HUES48 (cell line): ENCODE data around the gene MAGI1.

ENCODE experiments used
- H3K27ac ChIP-seq: one replicate; pipeline ENCODE4 v1.7.0; 2013; ENCODE audit warnings: low read depth, low read length, inconsistent platforms
- H3K27me3 ChIP-seq: 2 replicates; pipeline ENCODE4 v1.6.1; 2013; ENCODE audit warnings: mild to moderate bottlenecking, low read length; ENCODE audit not compliant: control insufficient read depth, insufficient read depth
- H3K36me3 ChIP-seq: 2 replicates; pipeline ENCODE4 v1.6.1; 2013; ENCODE audit warnings: low read length; ENCODE audit not compliant: control insufficient read depth, insufficient read depth
- H3K4me1 ChIP-seq: 2 replicates; pipeline ENCODE4 v1.6.1; 2013; ENCODE audit warnings: mild to moderate bottlenecking, low read length; ENCODE audit not compliant: control insufficient read depth, insufficient read depth
- H3K4me3 ChIP-seq: 2 replicates; pipeline ENCODE4 v1.5.1; 2013; ENCODE audit warnings: mild to moderate bottlenecking, low read depth, low read length
- H3K9ac ChIP-seq: 2 replicates; pipeline ENCODE4 v1.6.1; 2013; ENCODE audit warnings: mild to moderate bottlenecking, low read depth, low read length, moderate library complexity
- H3K9me3 ChIP-seq: 2 replicates; pipeline ENCODE4 v1.6.1; 2013; ENCODE audit warnings: low read length; ENCODE audit not compliant: control insufficient read depth, insufficient read depth

The MAGI1 gene

DNA sequence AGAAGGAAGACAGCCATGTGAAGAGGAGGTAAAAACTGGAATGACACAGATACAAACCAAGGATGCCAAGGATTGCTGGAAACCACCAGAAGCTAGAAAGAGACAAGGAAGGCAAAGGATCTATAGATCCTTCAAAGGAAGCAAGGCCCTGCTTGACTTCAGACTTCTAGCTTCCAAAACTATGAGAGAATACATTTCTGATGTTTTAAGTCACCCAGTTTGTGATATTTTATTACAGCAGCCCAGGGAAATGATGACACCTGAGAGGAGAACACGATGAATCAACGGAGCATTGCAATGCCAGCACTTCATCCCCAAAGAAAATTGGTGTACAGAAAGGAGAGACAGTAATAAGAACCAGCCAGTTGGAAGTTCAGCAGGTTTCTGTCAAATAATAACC, 116.3 kb downstream of the MAGI1 start:
- Histone ChIP-seq H3K9ac (no peak overlapping the region), H3K9me3 (peaks cover 2% of the 10 kb centered on the region; the same call in 1 of the 2 replicates), H3K27me3 (no peaks in the 10 kb centered on the region), H3K4me1 (peaks cover 20% of the 10 kb centered on the region), H3K4me3 (no peak overlapping the region), H3K27ac (no peak overlapping the region), H3K36me3 (no peaks in the 10 kb centered on the region)

- Histone ChIP-seq H3K9ac (no peak overlapping the region), H3K27me3 (no peaks in the 10 kb centered on the region), H3K36me3 (no peaks in the 10 kb centered on the region), H3K9me3 (peaks cover 5% of the 10 kb centered on the region; the same call in 1 of the 2 replicates), H3K4me1 (peaks cover 6% of the 10 kb centered on the region), H3K4me3 (no peak overlapping the region), H3K27ac (no peak overlapping the region)
Measured at GRCh38 chr3:65919826-65920225, 118.9 kb downstream of the MAGI1 start.

DNA sequence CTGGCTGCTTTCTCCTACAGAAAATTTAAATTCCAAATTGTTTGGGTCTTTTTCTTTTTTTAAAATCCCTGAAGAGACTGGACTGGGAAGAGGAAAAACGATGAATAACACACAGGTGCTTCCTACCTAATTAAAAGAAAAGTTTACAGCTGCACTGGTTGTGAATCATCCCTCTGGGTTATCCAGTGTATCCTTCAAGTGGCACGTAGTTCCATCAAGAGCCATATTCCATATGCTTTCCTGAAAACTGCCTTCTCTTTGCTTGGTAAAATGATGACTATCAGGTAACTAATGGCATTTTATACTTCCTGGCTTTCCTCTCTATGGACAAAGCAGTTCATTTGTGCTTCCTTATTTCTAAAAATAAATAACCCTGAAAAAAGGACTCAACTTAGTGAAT, 123.2 kb downstream of the MAGI1 start:
- no peak overlapping the region for H3K27ac ChIP-seq
- peaks cover 5% of the 10 kb centered on the region; the same call in 1 of the 2 replicates for H3K9me3 ChIP-seq

GRCh38 chr3:65914740-65915367, 123.9 kb downstream of the MAGI1 start:
- Histone ChIP-seq H3K36me3 (no peaks in the 10 kb centered on the region), H3K4me3 (no peak overlapping the region), H3K27ac (no peak overlapping the region), H3K27me3 (no peaks in the 10 kb centered on the region), H3K9ac (no peak overlapping the region), H3K4me1 (peaks cover 6% of the 10 kb centered on the region; the same call in 1 of the 2 replicates), H3K9me3 (peaks cover 5% of the 10 kb centered on the region; the same call in 1 of the 2 replicates)

More for the DNA sequence above, 123.2 kb downstream of the MAGI1 start:
- no peak overlapping the region for H3K4me3 ChIP-seq
- no peaks in the 10 kb centered on the region for H3K27me3 ChIP-seq
- H3K9ac ChIP-seq, result no peak overlapping the region
- no peaks in the 10 kb centered on the region for H3K36me3 ChIP-seq
- H3K4me1 ChIP-seq, result peaks cover 6% of the 10 kb centered on the region; the same call in 1 of the 2 replicates

- H3K4me3 ChIP-seq, result no peak overlapping the region
- peaks cover 5% of the 10 kb centered on the region; the same call in 1 of the 2 replicates for H3K9me3 ChIP-seq
- H3K9ac ChIP-seq, result no peak overlapping the region
- H3K27me3 ChIP-seq, result no peaks in the 10 kb centered on the region
- H3K36me3 ChIP-seq, result no peaks in the 10 kb centered on the region
- H3K4me1 ChIP-seq, result peaks cover 6% of the 10 kb centered on the region; the same call in 1 of the 2 replicates
- H3K27ac ChIP-seq, result no peak overlapping the region
Measured at GRCh38 chr3:65914032-65914739, 124.5 kb downstream of the MAGI1 start.

GRCh38 chr3:65912647-65913046, 126.1 kb downstream of the MAGI1 start:
- no peak overlapping the region for H3K4me3 ChIP-seq
- H3K9ac ChIP-seq, result no peak overlapping the region
- no peaks in the 10 kb centered on the region for H3K27me3 ChIP-seq
- peaks cover 5% of the 10 kb centered on the region; the same call in 1 of the 2 replicates for H3K9me3 ChIP-seq
- peaks cover 10% of the 10 kb centered on the region for H3K4me1 ChIP-seq
- H3K36me3 ChIP-seq, result no peaks in the 10 kb centered on the region
- H3K27ac ChIP-seq, result no peak overlapping the region

- H3K9me3 ChIP-seq, result no peaks in the 10 kb centered on the region
- no peaks in the 10 kb centered on the region for H3K27me3 ChIP-seq
- H3K36me3 ChIP-seq, result no peaks in the 10 kb centered on the region
Measured at GRCh38 chr3:65908588-65908987, 130.1 kb downstream of the MAGI1 start.

DNA sequence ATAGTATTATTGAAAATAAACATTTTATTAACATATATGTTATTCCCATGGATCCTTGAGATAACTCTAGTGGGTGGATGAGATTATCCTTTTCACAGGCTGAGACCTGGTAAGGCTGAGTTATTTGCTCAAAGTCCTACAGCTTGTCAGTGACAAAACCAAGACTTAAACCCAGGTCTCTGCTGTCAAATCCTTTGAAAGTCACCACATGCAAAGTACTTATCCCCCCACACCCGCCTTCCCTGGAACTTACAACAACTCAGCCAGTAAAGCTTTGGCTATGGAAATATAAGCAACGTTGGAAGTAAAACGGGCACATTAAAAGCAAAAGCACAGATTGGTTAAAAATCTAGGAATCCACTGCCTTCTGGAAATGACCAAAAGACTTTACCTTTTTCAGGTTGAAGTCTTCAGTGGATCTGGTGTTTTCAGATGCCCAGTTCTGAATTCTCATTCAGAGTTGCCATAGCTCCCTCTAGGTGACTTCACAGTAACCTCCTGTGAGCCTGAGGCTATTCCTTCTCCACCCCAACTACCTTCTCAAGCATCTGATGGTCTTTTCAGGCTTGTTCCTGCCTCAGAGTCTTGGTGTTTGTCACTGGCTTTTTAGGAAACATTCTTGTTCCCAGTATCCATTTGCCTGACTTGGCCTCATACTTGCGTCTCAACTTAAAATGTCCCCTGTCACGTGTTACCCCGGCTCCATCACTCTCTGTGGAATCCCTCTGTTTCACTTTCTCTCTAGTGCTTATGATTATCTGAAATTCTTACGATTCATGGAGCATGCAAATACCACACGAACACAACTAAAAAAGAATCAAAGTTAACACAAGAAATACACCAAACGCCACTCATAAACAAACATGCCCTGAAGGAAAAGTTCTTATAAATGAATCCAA, 131.2 kb downstream of the MAGI1 start:
- Histone ChIP-seq H3K27ac (no peak overlapping the region), H3K36me3 (no peaks in the 10 kb centered on the region), H3K9me3 (no peaks in the 10 kb centered on the region), H3K9ac (no peak overlapping the region), H3K4me1 (peaks cover 22% of the 10 kb centered on the region), H3K27me3 (no peaks in the 10 kb centered on the region), H3K4me3 (no peak overlapping the region)

More at GRCh38 chr3:65908588-65908987, 130.1 kb downstream of the MAGI1 start:
- peaks cover 12% of the 10 kb centered on the region for H3K4me1 ChIP-seq
- no peak overlapping the region for H3K9ac ChIP-seq
- H3K4me3 ChIP-seq, result no peak overlapping the region
- H3K27ac ChIP-seq, result no peak overlapping the region

- no peak overlapping the region for H3K9ac ChIP-seq
- H3K27ac ChIP-seq, result no peak overlapping the region
- no peak overlapping the region for H3K4me3 ChIP-seq
- H3K4me1 ChIP-seq, result peaks cover 38% of the 10 kb centered on the region
- H3K9me3 ChIP-seq, result no peaks in the 10 kb centered on the region
- no peaks in the 10 kb centered on the region for H3K36me3 ChIP-seq
- H3K27me3 ChIP-seq, result no peaks in the 10 kb centered on the region
Measured at GRCh38 chr3:65905771-65906170, 132.9 kb downstream of the MAGI1 start.

DNA sequence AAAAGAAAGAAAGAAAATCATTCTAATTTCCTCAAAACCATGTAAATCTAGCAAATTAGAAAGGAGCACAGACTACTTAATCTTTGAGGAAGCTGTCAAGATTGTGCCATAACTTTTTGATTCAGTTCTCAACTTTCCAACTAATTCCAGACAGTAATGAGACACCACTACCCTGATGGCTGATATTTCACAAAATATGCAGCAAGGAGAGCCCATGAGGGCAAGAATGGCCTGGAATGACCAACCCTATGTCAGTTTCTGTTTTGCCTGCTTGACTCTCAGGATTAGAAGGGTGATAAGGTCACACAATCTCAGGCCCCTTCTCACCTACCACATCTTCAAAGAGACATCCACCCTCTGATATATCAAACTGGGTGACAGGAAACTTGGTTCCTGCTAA, 134.7 kb downstream of the MAGI1 start:
- Histone ChIP-seq H3K4me1 (peaks cover 38% of the 10 kb centered on the region), H3K36me3 (no peaks in the 10 kb centered on the region), H3K9ac (no peak overlapping the region), H3K4me3 (no peak overlapping the region), H3K27me3 (no peaks in the 10 kb centered on the region), H3K9me3 (no peaks in the 10 kb centered on the region), H3K27ac (no peak overlapping the region)
